Activated B cell treated with CpG ODN at 0.5 μM for 24 hours (primary cell): ENCODE results near the gene RASD2. TPM values are rescaled to one million over a fixed set of nuclear protein-coding genes. Genes with fewer than 3 reads are reported as not detected.

Experiments
- ATAC-seq: fragments of 200-7000 bp; cut with Tn5 transposase; one replicate; pipeline ENCODE4 v1.10.0; 2021; ENCODE audit warnings: low read depth, mild to moderate bottlenecking, moderate library complexity
- CTCF ChIA-PET: fragments of 350-600 bp; sonication (Branson Sonifier 250); formaldehyde crosslinking; loops from one replicate; lab custom pipeline; 2021; ENCODE audit warnings: antibody characterized with exemption; lab: Charles Lee
- POLR2A ChIA-PET: fragments of 350-600 bp; sonication (Branson Sonifier 250); formaldehyde crosslinking; loops from one replicate; lab custom pipeline; 2021; ENCODE audit warnings: antibody characterized with exemption; lab: Charles Lee
- DNase-seq: peaks from one replicate; pipeline ENCODE4 v3.0.0; 2022
- H3K27ac Mint-ChIP-seq: one replicate; pipeline ENCODE4 v1.8.0; 2020; ENCODE audit warnings: mixed read lengths
- H3K27me3 Mint-ChIP-seq: one replicate; pipeline ENCODE4 v1.8.0; 2021; ENCODE audit warnings: mixed read lengths
- H3K36me3 Mint-ChIP-seq: one replicate; pipeline ENCODE4 v1.8.0; 2021; ENCODE audit warnings: low read depth, mixed read lengths
- H3K4me1 Mint-ChIP-seq: one replicate; pipeline ENCODE4 v1.8.0; 2021; ENCODE audit warnings: mixed read lengths
- H3K4me3 Mint-ChIP-seq: one replicate; pipeline ENCODE4 v1.8.0; 2020; ENCODE audit warnings: mild to moderate bottlenecking, mixed read lengths
- H3K9me3 Mint-ChIP-seq: one replicate; pipeline ENCODE4 v1.8.0; 2020; ENCODE audit warnings: mixed read lengths
- intact Hi-C: fragments of 100-400 bp; cut with micrococcal nuclease; formaldehyde crosslinking; loops from one replicate; pipeline ENCODE4 v1.15.1; 2024
- total RNA-seq: library from RNA; stranded (reverse); gene quantifications from 2 replicates; pipeline ENCODE4 v1.2.3, GENCODE V29; 2022
- TF ChIP-seq, protein P1 (sequence below): fragments of 200-600 bp; IDR thresholded peaks from one replicate; pipeline ENCODE4 v1.8.0; 2022; ENCODE audit warnings: antibody characterized with exemption, mild to moderate bottlenecking

Gene RASD2
- total RNA-seq, 1 donor from 2014 or later: not detected

DNA sequence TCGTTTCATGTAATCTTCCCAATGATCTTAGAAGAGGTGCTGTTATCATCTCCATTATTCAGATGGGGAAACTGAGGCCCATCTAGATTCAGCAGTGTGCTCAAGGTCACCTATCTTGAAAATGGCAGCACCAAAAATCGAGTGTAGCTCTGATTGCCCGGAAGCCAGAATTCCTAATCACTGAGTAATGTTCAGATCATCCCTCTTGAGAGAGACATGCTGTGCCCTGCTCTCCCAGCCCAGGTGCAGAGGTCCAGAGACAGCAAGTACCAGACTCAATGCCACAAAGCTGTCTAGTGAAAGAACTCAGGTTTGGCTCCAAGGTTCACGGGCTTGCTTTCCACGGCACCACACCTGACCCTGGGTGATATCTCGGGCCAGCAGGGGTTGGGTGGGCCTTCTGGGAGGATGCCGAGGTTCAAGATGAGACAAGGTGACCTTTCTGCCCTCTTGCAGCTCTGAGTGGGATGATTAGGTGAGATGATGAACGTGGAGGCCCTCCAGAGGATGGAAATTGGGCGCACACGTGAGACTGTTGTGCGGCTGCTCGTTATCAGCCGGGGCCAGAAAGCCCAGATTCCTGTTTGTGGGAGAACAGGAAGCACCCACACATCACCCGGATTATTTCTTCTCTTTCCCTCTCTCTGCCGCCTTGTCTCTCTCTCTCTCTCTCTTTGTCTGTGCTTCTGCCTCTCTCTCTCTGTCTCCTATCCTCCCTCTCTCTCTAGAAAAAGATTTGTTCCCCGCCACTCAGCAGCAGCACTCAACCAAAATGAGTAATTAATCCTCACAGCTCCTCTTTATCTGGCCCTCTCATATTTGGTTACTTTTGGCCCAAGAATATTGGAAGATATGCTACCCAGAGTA lies 19.0 kb upstream of the RASD2 start:
- intact Hi-C loops: no loop called here
- H3K36me3 Mint-ChIP-seq: no peaks in the 10 kb centered on the region
- H3K4me3 Mint-ChIP-seq: no peak overlapping the region
- CTCF ChIA-PET: no interaction called here
- TF ChIP-seq, protein P1, sequence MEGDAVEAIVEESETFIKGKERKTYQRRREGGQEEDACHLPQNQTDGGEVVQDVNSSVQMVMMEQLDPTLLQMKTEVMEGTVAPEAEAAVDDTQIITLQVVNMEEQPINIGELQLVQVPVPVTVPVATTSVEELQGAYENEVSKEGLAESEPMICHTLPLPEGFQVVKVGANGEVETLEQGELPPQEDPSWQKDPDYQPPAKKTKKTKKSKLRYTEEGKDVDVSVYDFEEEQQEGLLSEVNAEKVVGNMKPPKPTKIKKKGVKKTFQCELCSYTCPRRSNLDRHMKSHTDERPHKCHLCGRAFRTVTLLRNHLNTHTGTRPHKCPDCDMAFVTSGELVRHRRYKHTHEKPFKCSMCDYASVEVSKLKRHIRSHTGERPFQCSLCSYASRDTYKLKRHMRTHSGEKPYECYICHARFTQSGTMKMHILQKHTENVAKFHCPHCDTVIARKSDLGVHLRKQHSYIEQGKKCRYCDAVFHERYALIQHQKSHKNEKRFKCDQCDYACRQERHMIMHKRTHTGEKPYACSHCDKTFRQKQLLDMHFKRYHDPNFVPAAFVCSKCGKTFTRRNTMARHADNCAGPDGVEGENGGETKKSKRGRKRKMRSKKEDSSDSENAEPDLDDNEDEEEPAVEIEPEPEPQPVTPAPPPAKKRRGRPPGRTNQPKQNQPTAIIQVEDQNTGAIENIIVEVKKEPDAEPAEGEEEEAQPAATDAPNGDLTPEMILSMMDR: no peak
- POLR2A ChIA-PET: no interaction called here
- peaks cover 3% of the 10 kb centered on the region for H3K4me1 Mint-ChIP-seq
- no peaks in the 10 kb centered on the region for H3K9me3 Mint-ChIP-seq
- peaks cover 29% of the 10 kb centered on the region for H3K27me3 Mint-ChIP-seq
- no peak overlapping the region for H3K27ac Mint-ChIP-seq
- no peak for ATAC-seq
- no peak for DNase-seq

DNA sequence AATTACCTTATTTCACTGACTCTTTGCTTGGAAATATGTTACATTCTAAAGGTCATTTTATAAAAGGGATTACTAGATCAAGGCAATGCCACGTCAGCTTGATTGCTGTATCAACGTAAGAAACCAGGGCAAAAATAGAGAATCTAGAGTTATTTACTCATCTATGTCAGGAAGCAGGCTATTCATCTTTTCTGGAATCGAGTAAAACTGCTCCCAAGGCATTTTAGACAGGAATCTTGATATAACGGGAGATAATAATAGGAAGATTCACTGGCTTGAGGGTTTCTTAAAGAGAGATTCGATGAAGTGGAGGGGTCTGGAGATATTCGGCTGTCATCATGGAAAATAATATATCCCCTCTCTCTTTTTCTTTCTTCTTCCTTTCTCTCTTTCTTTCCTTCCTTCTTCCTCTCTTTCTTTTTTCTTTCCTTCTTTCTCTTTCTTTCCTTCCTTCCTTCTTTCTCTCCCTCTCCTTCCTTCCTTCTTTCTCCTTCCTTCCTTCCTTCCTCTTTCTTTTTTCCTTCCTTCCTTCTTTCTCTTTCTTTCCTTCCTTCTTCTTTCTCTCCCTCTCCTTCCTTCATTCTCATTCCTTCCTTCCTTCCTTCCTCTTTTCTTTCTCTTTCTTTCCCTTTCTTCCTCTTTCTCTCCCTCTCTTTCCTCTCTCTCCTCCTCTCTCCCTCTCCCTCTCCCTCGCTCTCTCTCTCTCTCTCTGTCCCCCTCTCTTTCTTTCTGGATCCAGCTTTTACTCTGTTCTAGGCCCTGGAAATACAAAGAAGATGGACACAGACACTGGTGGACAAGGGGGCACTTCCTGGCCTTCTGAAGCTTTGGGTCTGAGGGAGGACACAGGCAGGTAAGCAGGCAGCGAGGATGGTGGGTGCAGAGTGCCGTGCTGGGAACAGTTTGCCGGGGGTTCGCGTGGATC lies 18.1 kb upstream of the RASD2 start:
- CTCF ChIA-PET: no interaction called here
- POLR2A ChIA-PET: no interaction called here
- Mint-ChIP-seq H3K9me3 (no peaks in the 10 kb centered on the region), H3K27ac (no peak overlapping the region), H3K36me3 (no peaks in the 10 kb centered on the region), H3K4me3 (no peak overlapping the region), H3K4me1 (peaks cover 12% of the 10 kb centered on the region), H3K27me3 (peaks cover 25% of the 10 kb centered on the region)
- ATAC-seq (no peak), DNase-seq (no peak)
- TF ChIP-seq, protein P1: no peak
- intact Hi-C loops: no loop called here

DNA sequence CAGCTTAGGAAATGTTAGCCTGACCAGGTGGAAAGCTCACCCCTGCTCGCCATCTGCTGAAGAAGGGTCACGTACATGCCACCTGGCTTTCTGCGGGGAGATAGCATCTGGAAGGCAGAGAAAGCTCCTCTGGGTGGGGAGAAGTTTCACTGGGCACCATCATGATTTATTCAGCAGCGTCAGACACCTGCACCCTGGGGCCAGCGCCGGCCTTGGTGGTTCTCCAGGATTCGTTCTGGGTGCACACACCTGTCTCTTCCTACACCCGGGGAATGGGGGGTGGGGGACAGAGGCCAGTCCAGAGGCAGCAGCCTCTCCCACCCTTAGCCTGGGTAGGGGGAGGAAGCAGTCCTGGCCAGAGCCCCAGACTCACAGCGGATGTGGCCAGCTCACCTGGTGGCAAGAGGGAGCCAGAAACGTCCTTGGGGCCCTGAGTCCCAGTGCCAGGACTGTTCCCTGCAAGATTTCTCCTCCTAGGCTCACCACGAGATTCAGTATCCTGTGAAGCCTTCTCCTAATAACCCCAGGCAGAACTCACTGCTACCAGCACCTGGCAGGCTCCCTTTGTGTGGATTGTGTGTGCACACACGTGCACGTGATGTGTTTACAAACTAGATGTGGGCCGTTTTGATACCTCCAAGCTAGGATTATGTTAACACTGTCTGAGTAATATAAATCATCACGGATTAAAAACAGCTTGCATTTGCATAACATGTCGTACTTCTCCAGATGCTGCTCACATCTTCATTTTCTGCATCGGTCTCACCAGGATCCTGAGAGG lies 17.3 kb upstream of the RASD2 start:
- Mint-ChIP-seq H3K27ac (no peak overlapping the region), H3K4me1 (peaks cover 17% of the 10 kb centered on the region), H3K36me3 (no peaks in the 10 kb centered on the region), H3K4me3 (no peak overlapping the region), H3K27me3 (peaks cover 20% of the 10 kb centered on the region), H3K9me3 (no peaks in the 10 kb centered on the region)
- intact Hi-C loops: no loop called here
- TF ChIP-seq, protein P1: no peak
- no peak for ATAC-seq
- POLR2A ChIA-PET: no interaction called here
- DNase-seq: no peak
- CTCF ChIA-PET: no interaction called here

- TF ChIP-seq, protein P1: no peak
- ATAC-seq (no peak), DNase-seq (no peak)
- Mint-ChIP-seq H3K4me3 (no peak overlapping the region), H3K27ac (no peak overlapping the region), H3K4me1 (peaks cover 17% of the 10 kb centered on the region), H3K27me3 (peaks cover 17% of the 10 kb centered on the region), H3K9me3 (peaks cover 4% of the 10 kb centered on the region), H3K36me3 (no peaks in the 10 kb centered on the region)
- ChIA-PET CTCF (no interaction called here), POLR2A (no interaction called here)
- intact Hi-C loops: no loop called here
Observed at GRCh38 chr22:35524966-35525686, 15.5 kb upstream of the RASD2 start.
